ENCODE measurements around the gene EXOC4. TPM values are rescaled to one million over a fixed set of nuclear protein-coding genes. Genes with fewer than 3 reads are reported as not detected.

The EXOC4 gene
- total and polyA plus RNA-seq, 2 donors from 2014 or later = 22.8 to 78.7 TPM

- no peak for DNase-seq
- no peak overlapping the region for H3K9ac ChIP-seq (ENCODE audit: low read length in 3 of 3)
- no peaks in the 10 kb centered on the region for H3K27me3 ChIP-seq (ENCODE audit: control insufficient read depth, insufficient read depth, low read length)
- no peaks in the 10 kb centered on the region for H3K9me3 ChIP-seq (ENCODE audit: control insufficient read depth in 2 of 3, insufficient read depth in 1 of 3, low read length in 3 of 3)
- no peaks in the 10 kb centered on the region for H3K36me3 ChIP-seq (ENCODE audit: control insufficient read depth in 2 of 3, insufficient read depth in 3 of 3, low read length in 3 of 3)
- H3K4me1 ChIP-seq (ENCODE audit: control insufficient read depth in 2 of 3, insufficient read depth in 2 of 3, low read depth in 1 of 3, low read length in 3 of 3) = no peaks in the 10 kb centered on the region
- H3K4me3 ChIP-seq (ENCODE audit: low read length in 3 of 3) = no peak overlapping the region
- H3K27ac ChIP-seq (ENCODE audit: low read depth in 2 of 2, low read length in 2 of 2) = no peak overlapping the region
- no peak for FAIRE-seq
- intact Hi-C loops (cut with DNase I) = no loop called here
- no peak for TF ChIP-seq CTCF (IDR thresholded peaks at IDR 0.05; ENCODE audit: borderline replicate concordance, extremely low read depth, insufficient read depth)
Observed at GRCh38 chr7:133489906-133490305, 237.0 kb downstream of the EXOC4 start.

- FAIRE-seq (no peak), DNase-seq (no peak)
- H3K36me3 ChIP-seq (ENCODE audit: control insufficient read depth in 2 of 3, insufficient read depth in 3 of 3, low read length in 3 of 3) = no peaks in the 10 kb centered on the region
- intact Hi-C loops (cut with DNase I) = no loop called here
- no peak overlapping the region for H3K4me3 ChIP-seq (ENCODE audit: low read length in 3 of 3)
- H3K27ac ChIP-seq (ENCODE audit: low read depth in 2 of 2, low read length in 2 of 2) = no peak overlapping the region
- TF ChIP-seq CTCF (IDR thresholded peaks at IDR 0.05; ENCODE audit: borderline replicate concordance, extremely low read depth, insufficient read depth) = no peak
- no peaks in the 10 kb centered on the region for H3K9me3 ChIP-seq (ENCODE audit: control insufficient read depth in 2 of 3, insufficient read depth in 1 of 3, low read length in 3 of 3)
- no peak overlapping the region for H3K9ac ChIP-seq (ENCODE audit: low read length in 3 of 3)
- no peaks in the 10 kb centered on the region for H3K27me3 ChIP-seq (ENCODE audit: control insufficient read depth, insufficient read depth, low read length)
- H3K4me1 ChIP-seq (ENCODE audit: control insufficient read depth in 2 of 3, insufficient read depth in 2 of 3, low read depth in 1 of 3, low read length in 3 of 3) = no peaks in the 10 kb centered on the region
Observed at GRCh38 chr7:133491201-133491691, 238.4 kb downstream of the EXOC4 start.

GRCh38 chr7:133491846-133492652 lies 239.2 kb downstream of the EXOC4 start:
- DNase-seq = no peak

More at GRCh38 chr7:133491846-133492652, 239.2 kb downstream of the EXOC4 start:
- FAIRE-seq = no peak
- Histone ChIP-seq H3K36me3 (ENCODE audit: control insufficient read depth in 2 of 3, insufficient read depth in 3 of 3, low read length in 3 of 3) (no peaks in the 10 kb centered on the region), H3K9ac (ENCODE audit: low read length in 3 of 3) (no peak overlapping the region), H3K9me3 (ENCODE audit: control insufficient read depth in 2 of 3, insufficient read depth in 1 of 3, low read length in 3 of 3) (no peaks in the 10 kb centered on the region), H3K4me3 (ENCODE audit: low read length in 3 of 3) (no peak overlapping the region), H3K27me3 (ENCODE audit: control insufficient read depth, insufficient read depth, low read length) (no peaks in the 10 kb centered on the region), H3K4me1 (ENCODE audit: control insufficient read depth in 2 of 3, insufficient read depth in 2 of 3, low read depth in 1 of 3, low read length in 3 of 3) (no peaks in the 10 kb centered on the region), H3K27ac (ENCODE audit: low read depth in 2 of 2, low read length in 2 of 2) (no peak overlapping the region)
- intact Hi-C loops (cut with DNase I) = no loop called here
- TF ChIP-seq CTCF (IDR thresholded peaks at IDR 0.05; ENCODE audit: borderline replicate concordance, extremely low read depth, insufficient read depth) = no peak

All from kidney (tissue), 14 donors.